Right lobe of liver (tissue), 6 donors: ENCODE data around the gene IQGAP3. TPM values are rescaled to one million over a fixed set of nuclear protein-coding genes. Genes with fewer than 3 reads are reported as not detected.
A peak's percentile ranks its signal among the peaks of the same experiment; 100 is the strongest.

Experiments
- ATAC-seq, 4 donors: fragments of 200-7000 bp; cut with Tn5 transposase; one replicate each; pipeline ENCODE4 v1.9.1; 2020; ENCODE audit warnings: mild to moderate bottlenecking in 4 of 4, moderate library complexity in 4 of 4
- DNase-seq, 3 donors: peaks; one replicate each; pipeline ENCODE4 v3.0.0-alpha.2; 2020
- H3K27ac ChIP-seq, 3 donors: fragments of 200-600 bp; one replicate each; pipeline ENCODE4 v1.8.0; 2022
- H3K27me3 ChIP-seq, 2 donors: fragments of 200-600 bp; one replicate each; pipeline ENCODE4 v1.8.0; 2022
- H3K36me3 ChIP-seq, 4 donors: fragments of 200-600 bp; sonication (generic) in 1 of 4; one replicate each; pipeline versions ENCODE4 v1.5.1 to v1.8.0; 2017 to 2022; ENCODE audit warnings: control low read depth in 1 of 4
- H3K4me1 ChIP-seq, 4 donors: fragments of 200-600 bp; sonication (generic) in 1 of 4; one replicate each; pipeline versions ENCODE4 v1.5.1 to v1.8.0; 2017 to 2022; ENCODE audit warnings: control low read depth in 1 of 4
- H3K4me3 ChIP-seq, 3 donors: fragments of 200-600 bp; one replicate each; pipeline ENCODE4 v1.8.0; 2022
- H3K9me3 ChIP-seq, 4 donors: fragments of 200-600 bp; sonication (generic) in 1 of 4; one replicate each; pipeline versions ENCODE4 v1.5.1 to v1.8.0; 2017 to 2022; ENCODE audit warnings: control low read depth in 1 of 4
- POLR2A ChIP-seq: fragments of 450-650 bp; IDR thresholded peaks from one replicate; pipeline ENCODE4 v1.6.1; 2017; ENCODE audit warnings: antibody characterized with exemption, mild to moderate bottlenecking
- WGBS: methylation state at CpG from one replicate; pipeline ENCODE4 v1.1.6; 2018; ENCODE audit warnings: low coverage, low lambda C conversion rate; ENCODE audit not compliant: insufficient coverage; ENCODE audit errors: missing lambda C conversion rate; 5-methylcytosine and 5-hydroxymethylcytosine counted together
- intact Hi-C, 2 donors: fragments of 100-400 bp; cut with DNase I; formaldehyde crosslinking; loops; one replicate each; pipeline versions ENCODE4 v1.11.2 to v1.14.1; 2022
- total RNA-seq, 6 experiments: library from RNA; depleted of rRNA in 2 of 6; stranded (reverse); fragments of >200 nt in 2 of 6; fragmentation: NEBNext Ultra II Directional in 3 of 6; extraction: Animal tissue kit (Norgen Biotek cat#: 25700) in 3 of 6; gene quantifications; one replicate each; pipeline versions ENCODE4 v1.1.0 to v1.2.4, GENCODE V29; 2016 to 2023
- TF ChIP-seq, protein P1 (sequence below), 4 donors: fragments of 200-600 bp in 3 of 4; fragments of 450-650 bp in 1 of 4; IDR thresholded peaks; one replicate each; pipeline versions ENCODE4 v1.5.1 to v1.8.0; 2016 to 2022; ENCODE audit warnings: antibody characterized with exemption in 4 of 4, mild to moderate bottlenecking in 2 of 4
- donor health status: DM: no; HTN: yes; CAD: no.
- donor health status: DM: no; HTN: no; CAD: no.
- donor health status: DM: no; HTN: no; CAD: no.
- donor health status: DM: no; HTN: yes; CAD: no.
- donor health status: DM: no; HTN: yes; CAD: no.

IQGAP3 gene
- total RNA-seq, 6 experiments from 2014 or later: 0.07 to 2.6 (median 0.95) TPM

DNA sequence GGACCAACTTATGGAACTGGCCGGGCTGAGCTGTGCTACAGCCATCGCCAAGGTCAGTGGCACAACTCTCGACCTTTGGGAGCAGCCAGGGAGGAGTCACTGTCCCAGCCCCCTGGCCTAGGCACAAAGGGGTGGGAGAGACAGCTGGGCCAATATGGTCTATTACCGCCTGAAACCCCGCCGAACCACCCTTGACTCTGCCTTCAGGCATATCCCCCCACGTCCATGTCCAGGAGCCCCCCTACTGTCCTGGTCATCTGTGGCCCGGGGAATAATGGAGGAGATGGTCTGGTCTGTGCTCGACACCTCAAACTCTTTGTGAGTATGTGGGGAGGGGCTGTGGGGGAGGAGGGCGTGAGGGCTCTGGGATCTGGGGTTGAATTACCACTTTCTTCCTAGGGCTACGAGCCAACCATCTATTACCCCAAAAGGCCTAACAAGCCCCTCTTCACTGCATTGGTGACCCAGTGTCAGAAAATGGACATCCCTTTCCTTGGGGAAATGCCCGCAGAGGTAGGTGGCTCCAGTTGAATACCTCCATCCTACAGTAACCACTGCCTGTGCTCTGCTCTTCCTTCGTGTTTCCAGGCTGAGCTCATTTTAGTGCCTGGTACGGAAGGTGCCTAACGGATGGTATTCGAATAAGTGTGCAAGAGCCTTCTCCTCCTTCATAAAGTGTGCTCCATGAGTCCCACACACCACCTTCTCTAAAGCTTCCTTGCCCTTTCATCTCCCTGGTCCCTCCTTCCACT is 20.0 kb upstream of the IQGAP3 start:
- H3K9me3 ChIP-seq: no peaks in the 10 kb centered on the region
- no peak for ATAC-seq
- H3K4me3 ChIP-seq: peak overlapping the region; percentile 57 to 81 (median 70)
- H3K36me3 ChIP-seq: peaks cover 0 to 14% (median 0%) of the 10 kb centered on the region in 4 donors
- DNase-seq: no peak
- H3K27me3 ChIP-seq: no peaks in the 10 kb centered on the region
- H3K4me1 ChIP-seq: peaks cover 0 to 5% (median 0%) of the 10 kb centered on the region in 4 donors
- peak overlapping the region; percentile 57 to 77 (median 58) for H3K27ac ChIP-seq
- TF ChIP-seq, protein P1, sequence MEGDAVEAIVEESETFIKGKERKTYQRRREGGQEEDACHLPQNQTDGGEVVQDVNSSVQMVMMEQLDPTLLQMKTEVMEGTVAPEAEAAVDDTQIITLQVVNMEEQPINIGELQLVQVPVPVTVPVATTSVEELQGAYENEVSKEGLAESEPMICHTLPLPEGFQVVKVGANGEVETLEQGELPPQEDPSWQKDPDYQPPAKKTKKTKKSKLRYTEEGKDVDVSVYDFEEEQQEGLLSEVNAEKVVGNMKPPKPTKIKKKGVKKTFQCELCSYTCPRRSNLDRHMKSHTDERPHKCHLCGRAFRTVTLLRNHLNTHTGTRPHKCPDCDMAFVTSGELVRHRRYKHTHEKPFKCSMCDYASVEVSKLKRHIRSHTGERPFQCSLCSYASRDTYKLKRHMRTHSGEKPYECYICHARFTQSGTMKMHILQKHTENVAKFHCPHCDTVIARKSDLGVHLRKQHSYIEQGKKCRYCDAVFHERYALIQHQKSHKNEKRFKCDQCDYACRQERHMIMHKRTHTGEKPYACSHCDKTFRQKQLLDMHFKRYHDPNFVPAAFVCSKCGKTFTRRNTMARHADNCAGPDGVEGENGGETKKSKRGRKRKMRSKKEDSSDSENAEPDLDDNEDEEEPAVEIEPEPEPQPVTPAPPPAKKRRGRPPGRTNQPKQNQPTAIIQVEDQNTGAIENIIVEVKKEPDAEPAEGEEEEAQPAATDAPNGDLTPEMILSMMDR (IDR thresholded peaks at IDR 0.05): no peak
- no peak for TF ChIP-seq POLR2A
- 53% methylated on average over 10 of the region's 16 CpGs for WGBS
- intact Hi-C loops: no loop called here

DNA sequence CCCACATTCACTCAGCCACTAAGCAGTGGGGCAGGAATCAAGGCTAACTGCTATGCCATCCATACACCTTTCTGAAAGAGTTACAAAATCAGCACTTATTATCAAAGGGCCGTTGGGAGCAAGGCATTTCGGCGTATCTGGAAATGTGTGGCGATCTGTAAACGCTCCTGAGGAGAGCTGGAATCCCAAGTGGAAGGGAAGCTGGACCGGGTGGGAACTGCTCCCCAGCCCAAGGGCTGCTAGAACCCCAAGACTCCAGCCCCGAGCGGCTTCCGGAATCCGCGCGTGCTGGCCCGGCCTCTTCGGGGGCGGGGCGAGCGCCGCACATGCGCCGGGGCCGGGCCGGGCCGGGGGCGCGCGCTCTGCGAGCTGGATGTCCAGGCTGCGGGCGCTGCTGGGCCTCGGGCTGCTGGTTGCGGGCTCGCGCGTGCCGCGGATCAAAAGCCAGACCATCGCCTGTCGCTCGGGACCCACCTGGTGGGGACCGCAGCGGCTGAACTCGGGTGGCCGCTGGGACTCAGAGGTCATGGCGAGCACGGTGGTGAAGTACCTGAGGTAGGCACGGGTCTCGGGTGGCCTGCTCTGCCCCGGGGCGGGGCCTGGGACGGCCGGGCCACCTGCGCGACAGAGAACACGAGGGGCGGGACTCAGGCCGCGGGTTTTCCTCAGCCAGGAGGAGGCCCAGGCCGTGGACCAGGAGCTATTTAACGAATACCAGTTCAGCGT is 19.2 kb upstream of the IQGAP3 start, which contains the start of gene NAXE:
Gene NAXE, plus strand, starts transcription at position 345 of the 726 bp plus-strand sequence. Its CDS starts 29 bp downstream, at position 374.
- intact Hi-C loops: no loop called here
- TF ChIP-seq POLR2A: peak; percentile 77
- TF ChIP-seq, protein P1 (IDR thresholded peaks at IDR 0.05): no peak
- H3K27ac ChIP-seq: peak within 1 kb of the TSS; percentile 57 to 77 (median 58)
- WGBS: 2% methylated on average over 7 of the region's 60 CpGs
- H3K4me3 ChIP-seq: peak within 1 kb of the TSS; percentile 57 to 81 (median 70)
- H3K9me3 ChIP-seq: no peaks in the 10 kb centered on the region
- ATAC-seq (peak; percentile 93 to 98 (median 94)), DNase-seq (peak; percentile 76 to 81 (median 77))
- no peaks in the 10 kb centered on the region for H3K27me3 ChIP-seq
- peaks cover 0 to 10% (median 0%) of the 10 kb centered on the region in 4 donors for H3K36me3 ChIP-seq
- peaks cover 0 to 5% (median 0%) of the 10 kb centered on the region in 4 donors for H3K4me1 ChIP-seq

DNA sequence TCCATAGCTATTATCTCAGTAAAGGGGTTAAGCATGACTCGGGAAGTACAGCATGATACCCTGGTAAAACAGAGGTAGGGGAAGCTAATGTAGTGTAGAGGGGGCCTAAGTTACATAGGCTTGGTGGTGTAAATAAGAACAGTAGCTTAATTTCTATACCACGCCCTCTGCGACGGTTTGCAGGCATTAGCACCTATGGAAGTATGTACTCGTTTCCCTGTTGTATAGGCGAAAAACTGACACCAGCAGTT is 18.7 kb upstream of the IQGAP3 start:
- TF ChIP-seq, protein P1 (IDR thresholded peaks at IDR 0.05): no peak
- no peak for TF ChIP-seq POLR2A
- H3K36me3 ChIP-seq: peaks cover 0 to 10% (median 0%) of the 10 kb centered on the region in 4 donors
- peak overlapping the region; percentile 57 to 77 (median 58) for H3K27ac ChIP-seq
- WGBS: 33% methylated on average over 6 of the region's 6 CpGs
- no peaks in the 10 kb centered on the region for H3K27me3 ChIP-seq
- ATAC-seq: no peak
- DNase-seq: no peak
- H3K9me3 ChIP-seq: no peaks in the 10 kb centered on the region
- peak overlapping the region; percentile 57 to 81 (median 70) for H3K4me3 ChIP-seq
- intact Hi-C loops: no loop called here
- H3K4me1 ChIP-seq: peaks cover 0 to 5% (median 0%) of the 10 kb centered on the region in 4 donors

DNA sequence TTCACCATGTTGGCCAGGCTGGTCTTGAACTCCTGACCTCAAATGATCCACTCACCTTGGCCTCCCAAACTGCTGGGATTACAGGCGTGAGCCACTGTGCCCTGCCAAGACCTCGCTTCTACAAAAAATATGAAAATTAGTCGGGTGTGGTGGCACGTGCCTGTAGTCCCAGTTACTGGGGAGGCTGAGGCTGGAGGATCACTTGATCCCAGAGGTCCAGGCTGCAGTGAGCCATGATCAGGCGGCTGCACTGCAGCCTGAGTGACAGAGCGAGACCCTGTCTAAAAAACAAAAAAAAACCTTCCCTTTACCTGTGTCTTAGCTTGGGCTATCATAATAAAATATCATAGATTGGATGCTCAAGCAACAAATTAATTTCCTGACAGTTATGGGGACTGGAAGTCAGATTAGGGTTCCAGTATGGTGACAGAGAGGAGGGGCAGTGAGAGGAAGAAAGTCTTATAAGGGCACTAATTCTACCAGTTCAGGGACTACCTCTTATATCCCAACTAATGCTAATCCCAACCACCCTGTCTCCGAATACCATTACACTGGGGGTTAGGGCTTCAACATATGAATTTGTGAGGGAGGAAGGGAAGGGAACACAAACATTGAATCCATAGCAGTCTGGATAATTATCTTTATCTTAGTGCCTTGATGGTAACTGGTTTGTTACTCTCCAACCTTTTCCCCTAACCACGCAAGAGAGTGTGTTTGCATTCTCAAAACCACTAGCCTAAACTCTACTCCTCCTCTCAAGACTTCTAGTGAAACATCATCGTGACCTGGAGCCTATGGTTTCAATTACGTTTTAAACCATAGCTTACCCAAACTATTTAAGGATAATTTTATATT is 18.2 kb upstream of the IQGAP3 start:
- peaks cover 0 to 10% (median 0%) of the 10 kb centered on the region in 4 donors for H3K36me3 ChIP-seq
- no peak for DNase-seq

More for the DNA sequence above, 18.2 kb upstream of the IQGAP3 start:
- H3K27ac ChIP-seq: no peak overlapping the region
- WGBS: 76% methylated on average over 9 of the region's 10 CpGs
- intact Hi-C loops: no loop called here
- ATAC-seq: no peak
- no peaks in the 10 kb centered on the region for H3K27me3 ChIP-seq
- no peaks in the 10 kb centered on the region for H3K9me3 ChIP-seq
- peak overlapping the region in 1 of 3 donors; percentile 70 for H3K4me3 ChIP-seq
- TF ChIP-seq, protein P1 (IDR thresholded peaks at IDR 0.05): no peak
- TF ChIP-seq POLR2A: no peak
- peaks cover 0 to 5% (median 0%) of the 10 kb centered on the region in 4 donors for H3K4me1 ChIP-seq
